ENCODE results near the gene VWDE.

DNA sequence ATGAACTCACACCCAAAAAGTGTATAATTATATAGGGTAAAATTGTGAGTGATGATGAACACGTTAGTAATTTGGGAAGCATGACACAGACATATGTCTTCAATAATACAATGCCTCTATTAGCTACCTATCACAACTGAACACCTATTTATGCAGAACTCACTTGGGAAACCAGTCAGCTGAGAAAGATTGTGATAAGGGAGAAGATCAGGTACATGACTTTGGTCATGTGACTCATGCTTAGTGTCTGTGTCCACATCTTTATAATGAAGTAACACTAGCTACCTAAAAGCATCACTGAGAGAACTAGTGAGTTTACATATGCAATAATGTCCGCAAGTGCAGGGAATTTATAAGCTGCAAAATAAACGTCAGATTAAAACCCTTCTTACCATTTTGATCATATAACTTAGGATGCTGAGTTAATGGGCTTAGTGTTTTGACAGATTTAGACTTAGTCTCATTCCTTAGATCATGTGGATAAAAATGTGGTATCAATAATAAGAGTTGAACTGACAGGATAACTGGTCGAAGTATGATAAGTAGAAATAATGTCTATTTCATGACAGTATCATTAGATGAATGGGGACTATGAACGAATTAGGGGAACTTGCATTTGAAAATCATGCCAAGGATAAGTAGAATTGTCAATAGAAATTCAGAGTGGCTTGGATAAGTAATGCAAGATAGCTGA lies 11.6 kb downstream of the VWDE start:
- TF ChIP-seq, protein P1, sequence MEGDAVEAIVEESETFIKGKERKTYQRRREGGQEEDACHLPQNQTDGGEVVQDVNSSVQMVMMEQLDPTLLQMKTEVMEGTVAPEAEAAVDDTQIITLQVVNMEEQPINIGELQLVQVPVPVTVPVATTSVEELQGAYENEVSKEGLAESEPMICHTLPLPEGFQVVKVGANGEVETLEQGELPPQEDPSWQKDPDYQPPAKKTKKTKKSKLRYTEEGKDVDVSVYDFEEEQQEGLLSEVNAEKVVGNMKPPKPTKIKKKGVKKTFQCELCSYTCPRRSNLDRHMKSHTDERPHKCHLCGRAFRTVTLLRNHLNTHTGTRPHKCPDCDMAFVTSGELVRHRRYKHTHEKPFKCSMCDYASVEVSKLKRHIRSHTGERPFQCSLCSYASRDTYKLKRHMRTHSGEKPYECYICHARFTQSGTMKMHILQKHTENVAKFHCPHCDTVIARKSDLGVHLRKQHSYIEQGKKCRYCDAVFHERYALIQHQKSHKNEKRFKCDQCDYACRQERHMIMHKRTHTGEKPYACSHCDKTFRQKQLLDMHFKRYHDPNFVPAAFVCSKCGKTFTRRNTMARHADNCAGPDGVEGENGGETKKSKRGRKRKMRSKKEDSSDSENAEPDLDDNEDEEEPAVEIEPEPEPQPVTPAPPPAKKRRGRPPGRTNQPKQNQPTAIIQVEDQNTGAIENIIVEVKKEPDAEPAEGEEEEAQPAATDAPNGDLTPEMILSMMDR (IDR thresholded peaks at IDR 0.05), result no peak
- TF ChIP-seq POLR2A (IDR thresholded peaks at IDR 0.05) (no peak), EP300 (IDR thresholded peaks at IDR 0.05) (no peak), POLR2AphosphoS5 (IDR thresholded peaks at IDR 0.05) (no peak)

Measured in upper lobe of left lung (tissue), 4 donors.